Measurements from ENCODE around the gene PACRG.

- TF ChIP-seq, protein P1, sequence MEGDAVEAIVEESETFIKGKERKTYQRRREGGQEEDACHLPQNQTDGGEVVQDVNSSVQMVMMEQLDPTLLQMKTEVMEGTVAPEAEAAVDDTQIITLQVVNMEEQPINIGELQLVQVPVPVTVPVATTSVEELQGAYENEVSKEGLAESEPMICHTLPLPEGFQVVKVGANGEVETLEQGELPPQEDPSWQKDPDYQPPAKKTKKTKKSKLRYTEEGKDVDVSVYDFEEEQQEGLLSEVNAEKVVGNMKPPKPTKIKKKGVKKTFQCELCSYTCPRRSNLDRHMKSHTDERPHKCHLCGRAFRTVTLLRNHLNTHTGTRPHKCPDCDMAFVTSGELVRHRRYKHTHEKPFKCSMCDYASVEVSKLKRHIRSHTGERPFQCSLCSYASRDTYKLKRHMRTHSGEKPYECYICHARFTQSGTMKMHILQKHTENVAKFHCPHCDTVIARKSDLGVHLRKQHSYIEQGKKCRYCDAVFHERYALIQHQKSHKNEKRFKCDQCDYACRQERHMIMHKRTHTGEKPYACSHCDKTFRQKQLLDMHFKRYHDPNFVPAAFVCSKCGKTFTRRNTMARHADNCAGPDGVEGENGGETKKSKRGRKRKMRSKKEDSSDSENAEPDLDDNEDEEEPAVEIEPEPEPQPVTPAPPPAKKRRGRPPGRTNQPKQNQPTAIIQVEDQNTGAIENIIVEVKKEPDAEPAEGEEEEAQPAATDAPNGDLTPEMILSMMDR (IDR thresholded peaks at IDR 0.05) = no peak
- no peak for TF ChIP-seq POLR2A (IDR thresholded peaks at IDR 0.05)
Observed at GRCh38 chr6:162965366-162965765, 237.6 kb downstream of the PACRG start.

Measured in ovary (tissue), 3 donors.